ENCODE results near the gene CACNA1B. TPM values are rescaled to one million over a fixed set of nuclear protein-coding genes. Genes with fewer than 3 reads are reported as not detected.

Gene CACNA1B
- total RNA-seq, 1 experiment from 2014 or later: 7.8 TPM

DNA sequence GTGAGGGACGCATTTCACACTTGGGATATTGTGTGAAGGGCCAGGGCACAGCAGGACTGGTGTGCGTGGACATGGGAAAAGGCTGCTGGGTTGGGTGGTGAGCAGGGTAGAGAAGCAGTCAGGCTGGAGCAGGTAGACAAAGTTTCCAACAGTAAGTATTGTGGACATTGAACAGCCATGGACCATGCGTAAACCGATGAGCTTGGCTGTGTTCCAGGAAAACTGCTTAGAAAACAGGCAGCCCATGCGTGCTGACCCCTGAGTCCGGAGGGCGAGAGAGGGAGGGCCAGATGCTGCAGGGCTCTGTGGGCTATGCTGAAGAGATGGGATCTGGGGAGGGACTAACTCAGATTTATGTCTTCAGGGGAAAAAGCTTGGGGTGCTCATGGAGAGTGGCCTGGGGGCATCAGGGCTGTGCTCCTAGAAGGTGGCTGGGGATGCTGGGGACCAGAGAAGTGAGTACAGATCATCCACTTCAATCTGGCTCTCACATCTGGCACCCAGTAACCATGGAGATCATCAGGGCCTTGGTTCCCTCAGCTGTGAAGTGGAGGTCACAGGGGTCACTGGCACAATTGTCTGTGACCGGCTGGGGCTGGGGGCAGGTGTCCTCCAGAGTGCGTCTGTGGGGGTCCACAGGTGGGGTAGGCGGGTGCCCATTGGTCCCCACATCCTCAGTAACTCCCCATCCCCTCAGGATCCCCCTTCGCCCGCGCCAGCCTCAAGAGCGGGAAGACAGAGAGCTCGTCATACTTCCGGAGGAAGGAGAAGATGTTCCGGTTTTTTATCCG is 93.3 kb downstream of the CACNA1B start:
- Histone ChIP-seq H2BK5ac (ENCODE audit: insufficient read length, low read length) (no peak overlapping the region), H3K9ac (ENCODE audit: extremely low read depth, insufficient read length, low read length) (no peak overlapping the region), H3K9me3 (ENCODE audit: control insufficient read depth, low read depth, low read length) (no peaks in the 10 kb centered on the region), H3K27ac (ENCODE audit: insufficient read length, low read depth, low read length) (no peak overlapping the region), H4K91ac (ENCODE audit: insufficient read length, low read depth, low read length) (no peak overlapping the region), H3T11ph (ENCODE audit: low read length) (no peak overlapping the region), H2AK5ac (ENCODE audit: insufficient read length, low read length) (no peak overlapping the region), H2AFZ (ENCODE audit: low read length) (no peak overlapping the region), H2BK15ac (ENCODE audit: low read depth, low read length) (no peak overlapping the region), H3K18ac (ENCODE audit: insufficient read length, low read depth, low read length) (no peak overlapping the region), H2BK20ac (ENCODE audit: low read depth, low read length, poor library complexity, severe bottlenecking) (no peak overlapping the region), H3K23me2 (ENCODE audit: insufficient read length, low read depth, low read length, poor library complexity, severe bottlenecking) (no peaks in the 10 kb centered on the region), H3K27me3 (ENCODE audit: insufficient read depth, low read length) (no peaks in the 10 kb centered on the region), H3K14ac (ENCODE audit: insufficient read depth, low read length) (no peak overlapping the region), H2BK120ac (ENCODE audit: low read depth, low read length, poor library complexity, severe bottlenecking) (no peak overlapping the region), H3K4ac (ENCODE audit: low read depth, low read length) (no peak overlapping the region), H3K56ac (ENCODE audit: insufficient read length, low read depth, low read length) (no peak overlapping the region), H4K5ac (ENCODE audit: insufficient read length, low read depth, low read length) (no peak overlapping the region), H3K4me2 (ENCODE audit: insufficient read depth, insufficient read length, low read length) (no peak overlapping the region), H3K79me1 (ENCODE audit: insufficient read depth, low read depth, low read length, poor library complexity, severe bottlenecking) (no peaks in the 10 kb centered on the region), H3K4me1 (ENCODE audit: insufficient read depth, low read length) (no peaks in the 10 kb centered on the region), H3K79me2 (ENCODE audit: insufficient read depth, low read length) (no peaks in the 10 kb centered on the region), H2BK12ac (ENCODE audit: insufficient read length, low read depth, low read length) (no peak overlapping the region), H4K20me1 (ENCODE audit: control insufficient read depth, insufficient read depth, insufficient read length) (no peaks in the 10 kb centered on the region), H4K8ac (replicated peaks; ENCODE audit: insufficient read length, low read depth, low read length) (no peak overlapping the region), H3K23ac (ENCODE audit: insufficient read length, low read depth, low read length) (no peak overlapping the region)
- Mint-ChIP-seq H3K9me3 (no peaks in the 10 kb centered on the region; a peak in 1 of 5 replicates), H3K4me1 (no peaks in the 10 kb centered on the region), H3K27me3 (ENCODE audit: low read depth) (no peaks in the 10 kb centered on the region; the same call in 1 of the 2 replicates), H3K27ac (peak overlapping the region in 1 of 3 experiments; percentile 3; a peak in 4 of 7 replicates), H3K36me3 (ENCODE audit: insufficient read depth in 1 of 3, low read depth in 3 of 3) (peaks cover 0 to 9% (median 5%) of the 10 kb centered on the region in 3 experiments; a peak in 4 of 7 replicates), H3K4me3 (no peak overlapping the region)
- no peak for DNase-seq
- no CpG with 5 or more reads among the region's 18 CpGs for WGBS (ENCODE audit: extremely low coverage, insufficient read length, low lambda C conversion rate)
- TF ChIP-seq, protein P1, sequence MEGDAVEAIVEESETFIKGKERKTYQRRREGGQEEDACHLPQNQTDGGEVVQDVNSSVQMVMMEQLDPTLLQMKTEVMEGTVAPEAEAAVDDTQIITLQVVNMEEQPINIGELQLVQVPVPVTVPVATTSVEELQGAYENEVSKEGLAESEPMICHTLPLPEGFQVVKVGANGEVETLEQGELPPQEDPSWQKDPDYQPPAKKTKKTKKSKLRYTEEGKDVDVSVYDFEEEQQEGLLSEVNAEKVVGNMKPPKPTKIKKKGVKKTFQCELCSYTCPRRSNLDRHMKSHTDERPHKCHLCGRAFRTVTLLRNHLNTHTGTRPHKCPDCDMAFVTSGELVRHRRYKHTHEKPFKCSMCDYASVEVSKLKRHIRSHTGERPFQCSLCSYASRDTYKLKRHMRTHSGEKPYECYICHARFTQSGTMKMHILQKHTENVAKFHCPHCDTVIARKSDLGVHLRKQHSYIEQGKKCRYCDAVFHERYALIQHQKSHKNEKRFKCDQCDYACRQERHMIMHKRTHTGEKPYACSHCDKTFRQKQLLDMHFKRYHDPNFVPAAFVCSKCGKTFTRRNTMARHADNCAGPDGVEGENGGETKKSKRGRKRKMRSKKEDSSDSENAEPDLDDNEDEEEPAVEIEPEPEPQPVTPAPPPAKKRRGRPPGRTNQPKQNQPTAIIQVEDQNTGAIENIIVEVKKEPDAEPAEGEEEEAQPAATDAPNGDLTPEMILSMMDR (conservative IDR thresholded peaks at IDR 0.05): no peak
